GM19351 (cell line): ENCODE results near the gene KCNJ10.

Source experiments
- ATAC-seq: cut with Tn5 transposase; IDR thresholded peaks from one replicate; pipeline ENCODE4 v1.9.1; 2021; ENCODE audit warnings: mild to moderate bottlenecking, moderate library complexity; ENCODE audit not compliant: unreplicated experiment

The KCNJ10 gene

DNA sequence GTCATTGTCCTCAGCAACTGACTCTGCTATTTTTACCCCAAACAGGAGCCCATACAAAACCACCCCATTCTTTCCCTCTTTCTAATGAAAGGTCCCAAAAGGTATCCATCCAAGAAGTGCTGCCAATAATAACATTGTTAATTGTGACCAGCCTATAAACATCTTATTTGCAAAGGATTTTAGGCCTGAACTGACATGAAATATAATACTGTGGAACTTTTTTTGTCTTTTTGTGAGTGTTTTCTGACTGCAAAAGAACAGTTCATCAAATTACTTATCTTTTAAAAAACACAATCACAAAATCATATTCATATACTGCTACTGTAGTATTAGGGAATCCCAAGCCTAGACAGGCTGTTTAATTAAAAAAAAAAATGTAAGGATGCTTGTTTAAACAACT, 41.5 kb downstream of the KCNJ10 start:
- no peak for ATAC-seq

- ATAC-seq: no peak
These were observed 44.6 kb downstream of the KCNJ10 start for GRCh38 chr1:160025314-160025713.

GRCh38 chr1:160024195-160024905, 45.6 kb downstream of the KCNJ10 start:
- ATAC-seq: no peak

DNA sequence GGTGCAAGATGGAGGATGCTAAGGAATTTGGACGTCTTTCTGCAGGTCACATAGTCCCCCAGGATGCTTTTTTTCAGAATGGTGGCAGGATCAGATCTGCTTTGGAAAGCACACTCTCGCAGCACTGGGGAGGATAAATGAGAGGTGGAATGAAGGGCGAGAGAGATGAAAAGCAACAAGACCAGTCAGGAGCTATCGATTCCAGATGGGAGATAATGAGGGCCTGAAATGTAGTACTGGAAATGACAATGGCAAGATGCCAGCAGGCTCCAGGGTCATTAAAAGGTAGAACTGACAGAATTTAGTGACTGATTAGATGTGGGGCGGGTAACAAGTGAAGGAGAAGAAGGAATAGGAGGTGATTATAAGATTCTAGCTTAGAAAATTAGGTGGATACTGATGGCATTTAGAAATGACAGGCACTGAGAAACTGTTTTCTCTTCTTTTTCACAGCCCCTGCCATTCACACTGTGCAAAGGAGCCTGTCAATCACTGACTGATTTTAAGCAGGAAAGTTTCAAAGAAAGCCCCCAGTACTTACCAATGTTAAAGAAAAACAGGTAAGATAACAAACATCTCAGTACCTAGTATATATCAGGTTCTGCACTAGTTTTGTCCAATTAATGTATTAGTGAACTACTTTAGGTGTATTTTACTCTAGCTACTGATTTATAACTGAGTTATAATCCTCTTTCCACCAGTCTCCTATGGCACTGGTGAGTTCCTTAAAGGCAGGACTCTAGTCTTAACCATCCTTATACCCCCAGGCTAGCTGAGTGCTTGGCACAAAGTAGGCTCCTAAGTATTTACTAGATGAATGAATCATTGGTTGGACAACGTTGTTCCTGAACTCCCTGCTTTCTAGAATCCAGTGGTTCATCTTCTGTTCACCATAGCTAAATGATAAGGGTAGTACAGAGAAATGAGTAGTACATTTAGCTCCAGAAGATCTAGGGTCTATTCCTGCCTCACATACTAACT, 47.3 kb downstream of the KCNJ10 start:
- no peak for ATAC-seq

- ATAC-seq: no peak
These were observed 48.4 kb downstream of the KCNJ10 start for GRCh38 chr1:160021376-160022074.

GRCh38 chr1:160020196-160020595, 49.8 kb downstream of the KCNJ10 start:
- no peak for ATAC-seq

DNA sequence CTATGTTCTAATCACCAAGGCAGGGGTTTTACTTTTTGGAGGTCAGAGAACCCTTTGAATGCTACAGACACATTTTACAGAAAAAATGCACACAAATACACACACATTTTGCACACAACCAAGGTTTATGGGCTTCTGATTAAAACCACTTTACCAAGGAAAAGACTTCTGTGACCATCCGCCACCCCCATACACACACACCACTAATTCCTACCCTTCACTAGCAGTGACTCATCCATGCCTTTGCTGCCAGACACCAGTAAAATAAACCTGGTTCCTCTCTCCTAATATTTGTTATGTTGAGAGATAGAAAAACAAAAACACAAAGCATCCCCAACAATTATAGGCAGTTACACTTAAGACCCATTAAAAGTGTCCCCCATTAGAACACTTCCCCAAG, 51.1 kb downstream of the KCNJ10 start:
- ATAC-seq: no peak

GRCh38 chr1:160018347-160018746, 51.6 kb downstream of the KCNJ10 start:
- no peak for ATAC-seq

GRCh38 chr1:160017592-160017991, 52.4 kb downstream of the KCNJ10 start:
- ATAC-seq: no peak

- no peak for ATAC-seq
These were observed 58.2 kb downstream of the KCNJ10 start for GRCh38 chr1:160011781-160012180.

DNA sequence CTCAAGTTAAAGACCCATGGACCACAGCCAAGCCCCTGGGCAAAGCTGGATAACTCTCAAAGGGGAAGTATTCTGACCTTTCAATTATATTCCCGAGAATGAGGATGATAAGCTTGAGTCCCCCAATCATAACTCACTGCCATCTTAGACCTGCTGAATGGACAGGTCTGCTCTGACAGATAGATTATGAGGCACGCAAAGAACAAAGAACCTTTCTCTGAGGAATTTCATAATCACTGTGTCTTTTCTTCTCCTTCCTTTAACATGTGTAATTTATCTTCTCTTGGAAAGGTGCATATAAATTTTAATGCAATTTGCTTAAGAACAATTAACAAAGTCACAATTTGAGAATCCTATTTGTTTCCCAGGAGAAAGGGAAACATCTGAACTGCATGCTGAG, 60.2 kb downstream of the KCNJ10 start:
- ATAC-seq: no peak

DNA sequence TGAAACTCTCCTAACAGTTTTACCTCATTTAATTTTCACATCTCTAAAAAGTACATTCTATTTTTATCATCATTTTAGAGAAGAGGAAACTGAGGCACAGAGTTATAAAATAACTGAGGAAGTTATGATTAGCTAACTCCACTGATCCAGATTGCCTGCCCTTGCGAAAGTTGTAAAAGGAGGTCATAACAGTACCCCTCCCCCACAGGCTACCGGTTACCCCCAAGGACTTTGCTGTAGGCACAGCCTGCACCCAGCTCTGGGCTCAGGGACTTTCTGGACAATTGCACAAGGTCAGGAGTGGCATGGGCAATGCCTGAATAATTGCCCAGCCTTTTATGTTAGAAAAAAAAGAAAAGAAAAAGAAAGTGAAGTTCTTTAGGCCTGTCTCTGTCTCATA, 60.9 kb downstream of the KCNJ10 start:
- ATAC-seq: no peak

DNA sequence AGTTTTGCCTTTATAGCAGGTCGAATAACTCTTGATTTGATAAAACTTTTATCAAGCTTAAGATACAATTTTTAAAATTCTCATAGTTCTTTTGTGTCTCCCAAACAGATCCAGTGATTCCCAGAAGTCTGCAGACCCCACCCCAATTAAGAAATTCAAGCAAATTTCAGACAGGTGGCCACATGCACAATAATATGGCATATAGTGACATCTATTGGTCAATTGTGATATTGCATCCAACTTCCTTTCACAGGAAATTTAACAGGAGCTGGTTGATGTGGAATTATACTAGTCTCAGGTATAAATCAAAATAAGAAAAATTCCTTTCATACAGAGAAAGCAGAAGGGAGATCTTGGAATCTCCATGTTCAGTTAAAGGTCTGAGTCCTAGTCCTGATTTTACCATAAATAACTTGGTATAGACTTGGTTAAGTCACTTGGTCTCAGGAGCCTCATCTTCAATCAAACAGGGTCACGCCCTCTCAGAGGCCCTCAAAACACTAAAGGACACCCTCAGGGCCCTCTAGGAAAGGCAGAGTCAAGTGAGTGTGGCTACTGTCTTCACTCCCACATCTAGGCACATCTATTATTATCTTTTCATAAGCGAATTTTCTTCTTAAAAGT, 62.3 kb downstream of the KCNJ10 start:
- no peak for ATAC-seq

DNA sequence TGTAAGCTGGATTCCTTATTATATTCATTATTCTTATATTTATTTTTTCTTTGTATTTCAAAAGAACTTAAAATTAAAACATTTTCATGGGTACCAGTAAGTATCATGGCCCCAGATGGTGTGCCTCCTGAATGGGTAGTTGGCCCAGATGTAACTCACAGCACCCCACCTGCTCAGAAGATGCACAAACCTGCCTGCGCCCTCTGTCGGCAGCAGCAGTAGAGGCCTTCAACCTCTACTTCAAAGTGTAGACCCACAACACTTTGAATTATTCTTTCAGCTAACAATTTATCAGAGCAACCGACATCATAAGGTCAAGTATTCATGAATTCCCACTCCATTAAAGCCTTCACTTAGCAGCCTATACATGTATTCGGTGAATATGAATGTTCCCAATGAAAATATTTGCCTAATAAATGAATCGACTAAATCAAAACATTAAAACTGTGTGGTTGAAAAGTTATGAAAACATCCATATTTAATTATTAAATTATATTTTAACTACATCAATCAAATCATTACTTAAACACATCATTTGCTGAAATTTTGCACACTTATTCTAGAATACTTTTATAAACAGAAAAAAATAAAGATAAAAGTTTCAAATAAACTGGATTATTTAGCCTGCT, 63.5 kb downstream of the KCNJ10 start:
- peak; percentile 87 for ATAC-seq

DNA sequence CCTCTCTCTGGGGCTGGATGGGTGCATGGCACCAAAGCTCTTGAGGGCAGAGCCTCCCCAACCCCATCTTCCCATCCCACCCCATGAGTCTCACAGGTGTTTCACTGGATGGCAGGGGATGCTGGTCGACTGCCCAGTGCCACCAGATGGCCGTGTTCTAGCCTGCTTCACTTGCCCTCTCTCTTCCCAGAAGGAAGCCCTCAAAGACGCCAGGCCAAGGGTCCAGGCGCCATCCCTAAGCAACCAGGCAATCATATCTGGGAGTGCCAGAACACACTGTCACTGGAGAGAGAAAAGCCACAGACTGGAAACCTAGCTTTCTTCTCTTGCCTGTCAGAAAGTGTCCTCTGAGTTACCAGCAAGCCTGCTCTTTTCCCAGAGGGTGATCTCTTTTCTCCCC, 64.9 kb downstream of the KCNJ10 start:
- no peak for ATAC-seq

DNA sequence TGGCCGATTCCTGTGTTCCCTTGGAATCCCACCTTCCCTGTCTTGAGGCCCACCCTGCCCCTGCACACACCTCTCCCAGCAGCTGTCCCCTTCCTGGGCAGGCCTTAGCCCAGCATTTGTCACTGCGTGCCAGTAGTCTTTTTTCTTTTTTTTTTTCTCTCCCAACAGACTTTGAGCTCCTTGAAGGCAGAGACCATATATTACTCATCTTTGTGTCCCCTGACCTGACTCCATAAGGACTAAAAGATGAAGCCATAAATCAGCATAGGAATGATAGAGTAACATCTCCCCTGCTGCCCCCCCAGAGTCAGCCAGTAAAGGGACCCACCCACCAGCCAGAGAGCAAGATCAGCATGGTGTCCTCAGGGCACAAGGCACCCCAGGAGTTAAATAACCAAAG, 65.5 kb downstream of the KCNJ10 start:
- ATAC-seq: no peak

- ATAC-seq: no peak
These were observed 66.0 kb downstream of the KCNJ10 start for GRCh38 chr1:160004001-160004400.

GRCh38 chr1:160001440-160001839, 68.5 kb downstream of the KCNJ10 start:
- ATAC-seq: no peak

- ATAC-seq: no peak
These were observed 70.8 kb downstream of the KCNJ10 start for GRCh38 chr1:159999204-159999603.

DNA sequence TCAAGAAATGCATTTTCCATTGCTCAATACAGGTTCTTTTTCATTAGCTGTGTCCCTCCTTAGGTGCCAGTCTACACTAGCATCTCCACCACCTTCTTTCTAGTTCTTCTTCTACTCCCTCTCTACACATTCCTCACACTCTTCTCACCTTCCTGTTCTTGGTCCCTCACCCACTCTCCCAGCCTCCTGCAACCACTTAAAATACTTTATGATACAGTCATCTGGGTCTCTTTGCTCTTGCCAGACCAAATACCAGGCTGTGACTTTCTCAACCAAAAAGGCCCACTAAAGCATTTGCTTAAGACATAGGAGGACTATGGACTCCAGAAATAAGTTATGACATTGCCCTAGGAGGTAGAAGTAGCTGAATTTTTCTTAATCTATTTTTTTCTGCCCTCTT, 73.3 kb downstream of the KCNJ10 start:
- no peak for ATAC-seq

- no peak for ATAC-seq
These were observed 75.1 kb downstream of the KCNJ10 start for GRCh38 chr1:159994896-159995295.
